Measurements from ENCODE around the gene FMNL3.

Gene FMNL3

DNA sequence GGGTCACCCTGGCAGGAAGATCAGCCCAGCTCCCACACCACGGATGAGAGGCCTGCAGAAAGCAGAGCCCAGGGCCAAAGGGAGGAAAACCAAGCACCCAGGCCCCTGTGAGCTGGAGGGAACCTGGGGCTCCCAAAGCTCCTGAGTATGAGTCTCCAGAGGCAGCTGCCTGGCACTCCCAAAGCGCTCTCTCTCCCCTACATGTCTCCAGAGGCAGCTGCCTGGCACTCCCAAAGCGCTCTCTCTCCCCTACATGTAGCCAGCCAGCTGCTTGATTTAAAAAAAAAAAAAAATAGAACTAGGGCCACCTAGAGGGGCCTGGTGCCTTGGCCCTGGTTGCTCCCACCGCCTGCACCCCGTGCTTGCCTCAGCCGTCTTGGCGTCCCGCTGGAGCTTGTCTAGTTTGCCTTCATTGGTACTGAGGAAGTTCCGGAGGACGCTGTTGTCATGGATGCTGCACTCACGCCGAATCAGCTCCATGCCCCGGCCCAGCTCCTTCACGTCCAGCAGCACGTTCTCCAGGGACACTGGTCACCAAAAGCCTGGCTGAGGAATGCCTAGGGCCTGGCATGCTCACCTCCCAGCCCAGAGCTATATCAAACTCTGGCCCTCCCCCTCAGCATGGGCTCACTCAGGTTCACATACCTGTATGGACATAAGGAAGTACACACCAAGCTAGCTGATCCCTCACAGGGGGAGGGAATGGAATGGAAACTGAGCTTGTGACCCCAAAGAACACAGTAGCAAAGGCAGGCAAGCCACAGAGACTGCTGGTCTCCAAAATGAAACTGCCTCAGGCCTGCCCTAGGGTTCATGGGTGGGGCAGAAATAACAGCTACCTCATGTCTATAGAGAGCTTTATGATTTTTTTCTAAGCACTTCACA is 59.1 kb downstream of the FMNL3 start:
- H3K4me3 ChIP-seq (ENCODE audit: low read depth, low read length): no peak overlapping the region
- TF ChIP-seq, protein P1, sequence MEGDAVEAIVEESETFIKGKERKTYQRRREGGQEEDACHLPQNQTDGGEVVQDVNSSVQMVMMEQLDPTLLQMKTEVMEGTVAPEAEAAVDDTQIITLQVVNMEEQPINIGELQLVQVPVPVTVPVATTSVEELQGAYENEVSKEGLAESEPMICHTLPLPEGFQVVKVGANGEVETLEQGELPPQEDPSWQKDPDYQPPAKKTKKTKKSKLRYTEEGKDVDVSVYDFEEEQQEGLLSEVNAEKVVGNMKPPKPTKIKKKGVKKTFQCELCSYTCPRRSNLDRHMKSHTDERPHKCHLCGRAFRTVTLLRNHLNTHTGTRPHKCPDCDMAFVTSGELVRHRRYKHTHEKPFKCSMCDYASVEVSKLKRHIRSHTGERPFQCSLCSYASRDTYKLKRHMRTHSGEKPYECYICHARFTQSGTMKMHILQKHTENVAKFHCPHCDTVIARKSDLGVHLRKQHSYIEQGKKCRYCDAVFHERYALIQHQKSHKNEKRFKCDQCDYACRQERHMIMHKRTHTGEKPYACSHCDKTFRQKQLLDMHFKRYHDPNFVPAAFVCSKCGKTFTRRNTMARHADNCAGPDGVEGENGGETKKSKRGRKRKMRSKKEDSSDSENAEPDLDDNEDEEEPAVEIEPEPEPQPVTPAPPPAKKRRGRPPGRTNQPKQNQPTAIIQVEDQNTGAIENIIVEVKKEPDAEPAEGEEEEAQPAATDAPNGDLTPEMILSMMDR (IDR thresholded peaks at IDR 0.05; ENCODE audit: low read depth, low read length): no peak

DNA sequence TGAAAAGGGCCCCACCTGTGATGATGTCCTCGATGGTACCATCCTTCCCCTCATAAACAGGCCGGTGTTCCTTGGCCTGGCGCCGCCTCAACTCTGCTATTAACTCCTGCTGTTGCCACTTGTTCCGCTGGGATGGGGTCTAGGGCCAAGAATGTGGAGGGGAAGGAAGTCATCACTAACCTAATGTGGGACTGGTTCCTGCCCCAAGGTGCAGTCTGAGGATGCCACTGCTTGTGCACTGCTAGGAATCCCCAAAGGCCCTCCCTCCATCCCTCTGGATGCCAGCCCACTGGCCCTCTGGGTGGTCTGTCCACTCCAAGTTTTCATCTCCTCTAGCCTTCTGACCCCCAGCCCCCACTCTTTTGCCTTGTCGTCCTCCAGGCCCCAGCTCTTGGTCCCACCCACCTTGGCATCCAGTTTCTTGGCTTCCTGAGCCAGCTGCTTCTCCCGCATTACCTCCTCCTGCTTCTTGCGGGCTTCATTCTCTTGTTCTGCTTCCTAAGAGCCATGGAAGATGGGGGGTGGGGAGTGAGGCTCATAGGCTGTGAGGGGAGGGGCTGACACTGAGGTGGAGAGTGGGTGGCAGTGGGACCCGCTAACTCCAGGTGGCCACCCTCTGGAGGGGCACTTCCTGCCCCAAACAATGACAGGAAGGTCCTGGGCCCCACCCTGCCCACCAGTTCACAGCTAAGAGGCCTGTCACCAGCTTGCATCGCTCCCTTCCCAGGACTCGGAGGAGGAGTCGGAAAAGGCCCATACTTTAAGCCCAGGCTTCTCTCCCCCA is 60.1 kb downstream of the FMNL3 start:
- H3K4me3 ChIP-seq (ENCODE audit: low read depth, low read length): no peak overlapping the region
- TF ChIP-seq, protein P1 (IDR thresholded peaks at IDR 0.05; ENCODE audit: low read depth, low read length): no peak

DNA sequence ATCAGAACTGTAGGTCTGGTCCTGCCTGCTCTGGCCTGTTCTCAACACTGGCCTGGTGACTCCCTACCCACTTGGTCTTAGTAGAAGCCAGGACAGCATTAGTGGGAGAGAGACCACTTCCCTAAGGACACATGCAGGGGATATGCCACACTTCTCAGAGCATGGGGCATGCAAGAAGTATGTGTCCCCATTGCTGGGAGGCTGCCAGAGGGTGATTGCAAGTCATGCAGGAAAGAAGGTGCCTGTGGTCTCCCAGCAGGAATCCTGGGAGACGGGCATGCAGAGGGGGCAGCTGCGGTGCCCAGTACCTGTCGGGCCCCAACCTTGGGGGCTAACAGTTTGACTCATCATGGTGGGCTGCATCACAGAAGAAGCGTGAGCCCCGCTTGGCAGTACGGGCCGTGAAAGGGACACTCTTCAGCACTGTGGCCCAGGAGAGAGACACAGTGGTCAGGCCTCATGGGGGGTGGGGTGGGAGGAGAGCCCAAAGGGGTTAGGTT is 60.8 kb downstream of the FMNL3 start:
- TF ChIP-seq, protein P1 (IDR thresholded peaks at IDR 0.05; ENCODE audit: low read depth, low read length): no peak
- H3K4me3 ChIP-seq (ENCODE audit: low read depth, low read length): no peak overlapping the region

DNA sequence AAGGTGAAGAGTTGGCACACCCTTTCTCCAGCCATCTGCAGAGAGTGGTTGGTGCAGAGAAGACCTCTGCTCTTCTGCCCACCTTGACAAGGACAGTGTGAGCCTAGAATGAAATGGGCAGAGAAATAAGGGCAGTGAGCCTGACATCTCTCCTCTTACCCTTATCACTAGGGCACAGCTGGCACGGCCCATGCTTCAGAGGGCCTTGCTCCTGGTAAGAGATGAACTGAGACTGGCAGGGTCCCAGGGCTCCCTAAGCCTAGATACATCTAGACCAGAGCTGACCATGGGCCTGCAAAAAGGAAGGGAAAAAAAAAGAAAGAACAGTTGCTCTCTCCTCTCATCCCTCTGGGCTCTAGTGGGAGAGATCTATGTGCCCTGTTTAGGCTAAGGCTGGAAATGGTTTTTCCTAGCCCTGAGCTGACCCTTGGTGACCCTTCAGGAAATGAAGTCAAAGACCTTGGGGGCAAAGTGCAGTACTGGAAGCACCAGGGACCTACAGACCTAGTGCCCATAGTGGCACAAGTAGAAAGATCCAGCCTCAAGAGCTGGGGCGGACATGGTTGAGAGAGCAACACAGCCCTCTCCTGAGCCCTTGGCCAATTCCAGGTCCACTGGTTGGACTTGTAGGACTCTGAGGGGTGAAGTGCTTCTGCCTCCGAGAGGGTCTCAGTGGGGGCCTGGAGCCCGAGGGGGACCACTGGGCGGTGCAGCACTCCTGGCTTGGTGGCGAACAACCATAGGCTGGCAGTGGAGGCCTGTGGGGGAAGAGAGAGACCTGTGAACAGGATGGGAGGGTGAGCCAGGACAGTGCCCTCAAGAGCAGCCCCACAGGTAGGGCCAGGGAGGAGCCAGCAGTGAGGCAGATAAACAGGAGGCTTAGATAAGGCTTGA is 61.8 kb downstream of the FMNL3 start:
- TF ChIP-seq, protein P1 (IDR thresholded peaks at IDR 0.05; ENCODE audit: low read depth, low read length): no peak
- H3K4me3 ChIP-seq (ENCODE audit: low read depth, low read length): no peak overlapping the region

DNA sequence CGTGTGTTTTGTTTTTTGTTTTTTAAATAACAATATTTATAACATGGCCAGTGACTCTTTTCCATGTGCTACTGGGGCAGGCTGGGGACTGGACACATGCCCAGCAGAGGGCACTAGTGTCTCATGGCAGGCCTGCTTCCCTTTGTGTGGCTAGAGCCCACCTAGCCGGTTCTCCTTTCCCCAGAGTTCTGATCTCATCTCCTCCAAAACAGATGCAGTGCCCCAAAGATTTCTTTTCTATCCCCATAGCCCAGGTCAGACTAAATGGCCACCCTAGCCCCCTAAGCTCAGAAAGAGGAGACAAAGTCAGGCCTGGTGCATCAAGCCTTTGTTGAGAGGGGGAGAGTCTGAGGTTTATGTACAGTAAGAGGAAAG is 62.6 kb downstream of the FMNL3 start:
- TF ChIP-seq, protein P1 (IDR thresholded peaks at IDR 0.05; ENCODE audit: low read depth, low read length): peak; percentile 96
- no peak overlapping the region for H3K4me3 ChIP-seq (ENCODE audit: low read depth, low read length)

DNA sequence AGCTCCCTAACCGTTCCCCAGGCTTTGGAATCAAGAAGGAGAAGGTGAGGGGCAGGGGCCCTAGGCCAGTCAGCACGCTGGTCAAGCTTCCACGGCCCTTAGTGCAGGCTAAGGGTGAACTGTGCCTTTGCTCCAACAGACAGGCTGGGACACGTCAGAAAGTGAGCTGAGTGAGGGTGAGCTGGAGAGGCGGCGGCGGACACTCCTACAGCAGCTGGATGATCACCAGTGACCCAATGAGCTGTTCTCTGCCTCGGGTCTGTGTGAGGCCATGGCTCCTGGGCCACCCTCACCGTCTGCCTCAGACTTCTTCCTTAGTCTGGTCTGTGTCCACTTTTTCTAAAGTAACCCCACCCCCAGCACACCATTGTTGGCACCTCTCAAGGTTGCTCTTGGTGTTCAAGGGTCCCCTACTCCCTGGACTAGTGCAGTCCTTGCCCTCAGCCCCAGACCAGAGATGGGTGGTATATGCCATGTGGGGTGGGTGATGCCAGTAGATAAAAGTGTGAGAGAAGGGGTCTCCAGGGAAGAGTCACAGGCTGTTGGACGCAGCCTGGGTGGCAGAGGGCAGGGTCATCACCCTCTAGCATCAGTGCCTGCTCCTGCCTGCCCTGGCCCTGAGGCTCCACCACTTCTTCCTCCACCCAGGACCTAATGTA is 63.1 kb downstream of the FMNL3 start:
- H3K4me3 ChIP-seq (ENCODE audit: low read depth, low read length): no peak overlapping the region
- TF ChIP-seq, protein P1 (IDR thresholded peaks at IDR 0.05; ENCODE audit: low read depth, low read length): no peak
